DOHH2 (cell line): ENCODE data around the gene EPB41.

Experiments
- H3F3A ChIP-seq: fragments of 200-600 bp; sonication (generic), shearing (Covaris generic); 2 replicates; pipeline ENCODE4 v1.6.0; 2016; ENCODE audit warnings: antibody characterized with exemption, mild to moderate bottlenecking; ENCODE audit not compliant: control insufficient read depth, insufficient read depth
- H3K27ac ChIP-seq: fragments of 200-600 bp; sonication (generic); 2 replicates; pipeline ENCODE4 v1.5.1; 2014; ENCODE audit warnings: low read depth, mild to moderate bottlenecking, low read length, moderate library complexity
- H3K27me3 ChIP-seq: fragments of 200-600 bp; sonication (generic); 2 replicates; pipeline ENCODE4 v1.6.1; 2014; ENCODE audit warnings: mild to moderate bottlenecking, low read length, mixed read lengths; ENCODE audit not compliant: control insufficient read depth
- H3K36me3 ChIP-seq: fragments of 200-600 bp; sonication (generic); 2 replicates; pipeline ENCODE4 v1.6.1; 2014; ENCODE audit warnings: mild to moderate bottlenecking, low read length, moderate library complexity, mixed read lengths; ENCODE audit not compliant: control insufficient read depth
- H3K4me1 ChIP-seq: fragments of 200-600 bp; sonication (generic); 2 replicates; pipeline ENCODE4 v1.6.1; 2014; ENCODE audit warnings: mild to moderate bottlenecking, low read length, mixed read lengths; ENCODE audit not compliant: control insufficient read depth
- H3K4me2 ChIP-seq: fragments of 200-600 bp; sonication (generic); 2 replicates; pipeline ENCODE4 v1.6.0; 2014; ENCODE audit warnings: mild to moderate bottlenecking, low read length, moderate library complexity
- H3K4me3 ChIP-seq: fragments of 200-600 bp; sonication (generic); 2 replicates; pipeline ENCODE4 v1.5.1; 2014; ENCODE audit warnings: mild to moderate bottlenecking, low read length, mixed read lengths
- H3K79me2 ChIP-seq: fragments of 200-600 bp; sonication (generic); 2 replicates; pipeline ENCODE4 v1.6.1; 2014; ENCODE audit warnings: mild to moderate bottlenecking, low read length, mixed read lengths; ENCODE audit not compliant: control insufficient read depth
- H3K9me2 ChIP-seq: fragments of 200-600 bp; sonication (generic); replicated peaks from 2 replicates; pipeline ENCODE4 v1.6.1; 2014; ENCODE audit warnings: mild to moderate bottlenecking, low read length, mixed read lengths; ENCODE audit not compliant: control insufficient read depth
- H3K9me3 ChIP-seq: fragments of 200-600 bp; sonication (generic); 2 replicates; pipeline ENCODE4 v1.6.1; 2014; ENCODE audit warnings: antibody characterized with exemption, low read length, mixed read lengths; ENCODE audit not compliant: control insufficient read depth, insufficient read depth
- H4K20me1 ChIP-seq: fragments of 200-600 bp; sonication (generic); 2 replicates; pipeline ENCODE4 v1.6.0; 2014; ENCODE audit warnings: low read depth, mild to moderate bottlenecking, antibody characterized with exemption, low read length, moderate library complexity; ENCODE audit not compliant: control insufficient read depth, insufficient read depth
- EZH2phosphoT487 ChIP-seq: fragments of 200-600 bp; sonication (generic); IDR thresholded peaks from 2 replicates; pipeline ENCODE4 v1.6.1; 2017; ENCODE audit warnings: borderline replicate concordance, mild to moderate bottlenecking, antibody characterized with exemption, low read length, moderate library complexity, mixed read lengths
- TF ChIP-seq, protein P1 (sequence below): fragments of 200-600 bp; sonication (generic); IDR thresholded peaks from one replicate; pipeline ENCODE4 v1.5.1; 2014; ENCODE audit warnings: antibody characterized with exemption, mild to moderate bottlenecking, low read depth, low read length; ENCODE audit not compliant: poor library complexity, severe bottlenecking

EPB41 gene

DNA sequence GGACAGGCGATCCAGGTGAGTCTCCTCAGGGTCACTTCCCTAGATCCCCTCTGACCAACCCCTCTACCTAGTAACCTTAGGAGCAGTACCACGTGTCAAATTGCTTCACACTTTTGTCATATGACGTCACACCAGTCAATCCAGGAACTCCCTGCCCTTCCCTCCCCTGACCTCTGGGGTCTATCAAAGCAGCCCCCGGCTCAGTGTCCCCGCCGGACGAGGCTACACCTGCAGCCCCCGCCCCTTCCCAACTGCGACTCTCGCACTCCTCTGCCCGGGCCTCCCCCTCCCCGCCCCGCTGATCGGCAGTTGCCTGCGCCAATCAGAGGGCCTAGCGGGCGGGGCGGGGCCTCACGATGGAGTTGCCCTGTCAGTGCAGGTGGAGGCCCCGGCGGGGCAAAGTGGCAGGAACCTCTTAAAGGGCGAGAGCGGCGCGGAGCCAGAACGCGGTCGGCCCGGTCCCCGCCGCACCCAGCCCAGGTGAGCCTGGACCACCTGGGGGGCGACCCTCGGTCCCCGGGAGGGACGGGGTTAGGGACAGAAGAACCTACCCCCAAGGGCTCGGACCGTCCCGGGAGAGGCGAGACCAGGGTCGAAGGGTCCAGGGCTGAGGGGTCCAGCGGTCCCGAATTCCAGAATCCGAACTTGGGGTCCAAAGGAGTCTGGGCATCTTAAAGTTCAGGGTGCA, 27.5 kb upstream of the EPB41 start:
- H3K36me3 ChIP-seq: no peaks in the 10 kb centered on the region
- no peaks in the 10 kb centered on the region for H3K9me3 ChIP-seq
- TF ChIP-seq EZH2phosphoT487: no peak
- TF ChIP-seq, protein P1, sequence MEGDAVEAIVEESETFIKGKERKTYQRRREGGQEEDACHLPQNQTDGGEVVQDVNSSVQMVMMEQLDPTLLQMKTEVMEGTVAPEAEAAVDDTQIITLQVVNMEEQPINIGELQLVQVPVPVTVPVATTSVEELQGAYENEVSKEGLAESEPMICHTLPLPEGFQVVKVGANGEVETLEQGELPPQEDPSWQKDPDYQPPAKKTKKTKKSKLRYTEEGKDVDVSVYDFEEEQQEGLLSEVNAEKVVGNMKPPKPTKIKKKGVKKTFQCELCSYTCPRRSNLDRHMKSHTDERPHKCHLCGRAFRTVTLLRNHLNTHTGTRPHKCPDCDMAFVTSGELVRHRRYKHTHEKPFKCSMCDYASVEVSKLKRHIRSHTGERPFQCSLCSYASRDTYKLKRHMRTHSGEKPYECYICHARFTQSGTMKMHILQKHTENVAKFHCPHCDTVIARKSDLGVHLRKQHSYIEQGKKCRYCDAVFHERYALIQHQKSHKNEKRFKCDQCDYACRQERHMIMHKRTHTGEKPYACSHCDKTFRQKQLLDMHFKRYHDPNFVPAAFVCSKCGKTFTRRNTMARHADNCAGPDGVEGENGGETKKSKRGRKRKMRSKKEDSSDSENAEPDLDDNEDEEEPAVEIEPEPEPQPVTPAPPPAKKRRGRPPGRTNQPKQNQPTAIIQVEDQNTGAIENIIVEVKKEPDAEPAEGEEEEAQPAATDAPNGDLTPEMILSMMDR: no peak
- peaks cover 13% of the 10 kb centered on the region for H3F3A ChIP-seq
- H3K27ac ChIP-seq: no peak overlapping the region
- H3K79me2 ChIP-seq: peaks cover 7% of the 10 kb centered on the region; the same call in 1 of the 2 replicates
- H3K4me3 ChIP-seq: peak overlapping the region; percentile 98
- peak overlapping the region; percentile 89 for H3K4me2 ChIP-seq
- no peaks in the 10 kb centered on the region for H3K9me2 ChIP-seq
- H3K4me1 ChIP-seq: peaks cover 49% of the 10 kb centered on the region
- H3K27me3 ChIP-seq: no peaks in the 10 kb centered on the region
- H4K20me1 ChIP-seq: peaks cover 3% of the 10 kb centered on the region; the same call in 1 of the 2 replicates

DNA sequence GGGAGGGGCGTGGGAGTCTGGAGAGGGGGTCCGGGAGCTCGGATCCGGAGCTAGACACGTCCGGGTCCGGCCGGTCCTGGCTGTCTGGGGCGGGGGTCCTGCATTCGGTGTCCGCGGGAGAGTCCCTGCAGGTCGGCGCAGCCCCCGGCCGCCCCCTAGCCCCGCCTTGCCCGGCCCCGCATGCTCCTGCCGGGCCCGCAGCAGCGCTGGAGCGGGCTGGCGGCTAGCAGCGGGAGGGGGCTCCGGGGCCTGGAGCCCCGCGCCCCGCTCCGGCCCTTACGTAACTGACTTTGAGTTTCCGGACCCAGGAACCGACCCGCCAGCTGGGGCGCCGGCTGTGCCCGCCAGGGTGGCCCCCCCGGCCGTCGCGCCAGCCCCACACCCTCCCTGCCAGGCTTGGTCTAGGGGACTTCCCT, 26.9 kb upstream of the EPB41 start:
- peak overlapping the region; percentile 98 for H3K4me3 ChIP-seq
- peaks cover 13% of the 10 kb centered on the region for H3F3A ChIP-seq
- no peaks in the 10 kb centered on the region for H3K9me3 ChIP-seq
- H3K79me2 ChIP-seq: peaks cover 7% of the 10 kb centered on the region; the same call in 1 of the 2 replicates
- no peak for TF ChIP-seq EZH2phosphoT487
- TF ChIP-seq, protein P1: no peak
- peaks cover 43% of the 10 kb centered on the region for H3K4me1 ChIP-seq
- H3K36me3 ChIP-seq: no peaks in the 10 kb centered on the region
- peak overlapping the region; percentile 89 for H3K4me2 ChIP-seq
- peaks cover 3% of the 10 kb centered on the region; the same call in 1 of the 2 replicates for H4K20me1 ChIP-seq
- no peaks in the 10 kb centered on the region for H3K27me3 ChIP-seq
- H3K27ac ChIP-seq: no peak overlapping the region
- H3K9me2 ChIP-seq: no peaks in the 10 kb centered on the region

DNA sequence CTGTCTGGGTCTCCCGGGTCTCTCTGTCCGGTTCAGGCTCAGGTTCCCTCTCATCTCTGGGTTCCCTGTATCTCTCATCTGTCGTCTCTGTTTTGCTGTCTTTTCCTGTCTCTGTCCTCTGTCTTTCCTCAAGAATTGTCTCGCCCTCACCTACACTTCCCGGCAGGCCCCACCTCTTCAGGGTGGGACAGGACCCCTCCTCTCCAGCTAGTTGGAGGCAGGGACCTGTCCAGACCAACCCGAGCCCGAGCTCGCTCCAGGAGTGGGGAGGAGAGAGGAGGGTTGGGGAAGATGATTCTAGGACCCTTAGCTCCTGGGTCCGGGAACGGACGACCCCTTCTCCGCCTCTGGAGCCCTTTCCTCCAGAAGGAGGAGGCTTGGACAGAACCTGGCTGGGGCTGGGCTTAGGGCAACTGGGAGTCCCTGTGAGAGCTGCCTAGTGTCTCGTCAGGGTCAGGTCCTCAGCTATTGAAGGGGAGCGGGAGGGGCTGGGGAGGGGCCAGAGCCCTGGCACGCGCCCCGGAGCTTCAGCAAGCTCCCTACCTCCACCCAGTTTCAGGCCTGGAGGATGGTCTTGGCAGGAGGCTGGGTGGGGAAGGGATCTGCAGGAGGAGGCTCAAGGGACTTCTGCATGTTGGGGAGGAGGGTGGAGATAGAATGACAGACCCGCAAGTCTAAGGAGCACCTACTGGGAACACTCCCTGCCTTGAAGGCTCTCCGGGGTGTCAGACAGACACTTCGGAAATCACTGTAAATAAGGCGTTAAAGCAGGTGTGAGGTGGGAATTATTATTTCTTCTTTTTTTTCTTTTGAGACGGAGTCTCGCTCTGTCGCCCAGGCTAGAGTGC, 26.3 kb upstream of the EPB41 start:
- peak overlapping the region; percentile 98 for H3K4me3 ChIP-seq
- TF ChIP-seq, protein P1: no peak
- no peak for TF ChIP-seq EZH2phosphoT487
- H3K36me3 ChIP-seq: no peaks in the 10 kb centered on the region
- peaks cover 13% of the 10 kb centered on the region for H3F3A ChIP-seq
- H3K27me3 ChIP-seq: no peaks in the 10 kb centered on the region
- H3K4me2 ChIP-seq: peak overlapping the region; percentile 89
- H3K9me3 ChIP-seq: no peaks in the 10 kb centered on the region
- peaks cover 3% of the 10 kb centered on the region; the same call in 1 of the 2 replicates for H4K20me1 ChIP-seq
- H3K79me2 ChIP-seq: peaks cover 7% of the 10 kb centered on the region; the same call in 1 of the 2 replicates
- H3K27ac ChIP-seq: no peak overlapping the region
- no peaks in the 10 kb centered on the region for H3K9me2 ChIP-seq
- peaks cover 42% of the 10 kb centered on the region for H3K4me1 ChIP-seq
